Stimulated activated CD8-positive, alpha-beta memory T cell treated with anti-CD3 and anti-CD28 coated beads, Interleukin-12 subunit alpha, Interleukin-12 subunit beta, amount 100 ng/mL, for 24 hours (primary cell): Measurements from ENCODE around the gene EFNA5.
"Not testable (repeated sequence)": the region's sequence is repeated elsewhere in the genome, so short reads cannot be mapped to it uniquely, and the experiment has no call there.

Source experiments
- DNase-seq: peaks from one replicate; pipeline ENCODE4 v3.0.0-alpha.2; 2020; ENCODE audit errors: extremely low read depth

Gene EFNA5

GRCh38 chr5:107518616-107519015 lies 152.1 kb downstream of the EFNA5 start:
- no peak for DNase-seq

GRCh38 chr5:107518190-107518589 lies 152.5 kb downstream of the EFNA5 start:
- no peak for DNase-seq

- no peak for DNase-seq
Observed at GRCh38 chr5:107517185-107518033, 153.3 kb downstream of the EFNA5 start.

GRCh38 chr5:107516452-107517184 lies 154.1 kb downstream of the EFNA5 start:
- DNase-seq: no peak

GRCh38 chr5:107515521-107516080 lies 155.1 kb downstream of the EFNA5 start:
- no peak for DNase-seq

GRCh38 chr5:107514305-107514704 lies 156.4 kb downstream of the EFNA5 start:
- DNase-seq: no peak

- DNase-seq: no peak
Observed at GRCh38 chr5:107513337-107514085, 157.2 kb downstream of the EFNA5 start.

GRCh38 chr5:107512029-107512428 lies 158.7 kb downstream of the EFNA5 start:
- no peak for DNase-seq

- DNase-seq: no peak
Observed at GRCh38 chr5:107510125-107510524, 160.6 kb downstream of the EFNA5 start.

- no peak for DNase-seq
Observed at GRCh38 chr5:107508097-107508496, 162.6 kb downstream of the EFNA5 start.

- no peak for DNase-seq
Observed at GRCh38 chr5:107505763-107506534, 164.8 kb downstream of the EFNA5 start.

- no peak for DNase-seq
Observed at GRCh38 chr5:107504424-107504823, 166.3 kb downstream of the EFNA5 start.

- no peak for DNase-seq
Observed at GRCh38 chr5:107502676-107503060, 168.1 kb downstream of the EFNA5 start.

GRCh38 chr5:107501965-107502675 lies 168.6 kb downstream of the EFNA5 start:
- DNase-seq: no peak

GRCh38 chr5:107500840-107501239 lies 169.9 kb downstream of the EFNA5 start:
- DNase-seq: no peak

- no peak for DNase-seq
Observed at GRCh38 chr5:107500347-107500746, 170.4 kb downstream of the EFNA5 start.

- DNase-seq: no peak
Observed at GRCh38 chr5:107499776-107500175, 171.0 kb downstream of the EFNA5 start.

GRCh38 chr5:107499237-107499636 lies 171.5 kb downstream of the EFNA5 start:
- no peak for DNase-seq

- no peak for DNase-seq
Observed at GRCh38 chr5:107496466-107496865, 174.3 kb downstream of the EFNA5 start.

GRCh38 chr5:107494129-107494528 lies 176.6 kb downstream of the EFNA5 start:
- DNase-seq: not testable (repeated sequence)
